ENCODE data around the gene GPRC5A.

DNA sequence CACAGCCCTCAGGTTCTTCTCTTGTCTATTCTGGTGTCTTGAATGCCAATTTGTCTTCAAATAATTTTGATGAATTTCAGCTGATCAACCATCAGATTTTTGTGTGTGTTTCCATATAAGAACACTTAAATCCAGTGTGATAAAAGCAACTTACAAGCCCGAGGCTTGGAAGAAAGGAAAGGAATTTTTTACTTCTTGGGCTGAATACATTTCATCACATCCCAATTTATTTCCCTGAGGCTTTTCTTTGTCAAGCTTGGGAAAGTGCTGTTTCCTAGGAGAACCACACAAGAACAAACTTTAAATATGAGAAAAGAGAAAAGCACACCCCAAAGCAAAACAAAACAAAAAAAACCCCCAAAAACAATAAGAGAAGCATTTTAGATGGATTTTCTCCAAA lies 34.0 kb downstream of the GPRC5A start:
- no peak for TF ChIP-seq FOS (IDR thresholded peaks at IDR 0.05; ENCODE audit: low read depth, low read length)
- TF ChIP-seq, protein P1, sequence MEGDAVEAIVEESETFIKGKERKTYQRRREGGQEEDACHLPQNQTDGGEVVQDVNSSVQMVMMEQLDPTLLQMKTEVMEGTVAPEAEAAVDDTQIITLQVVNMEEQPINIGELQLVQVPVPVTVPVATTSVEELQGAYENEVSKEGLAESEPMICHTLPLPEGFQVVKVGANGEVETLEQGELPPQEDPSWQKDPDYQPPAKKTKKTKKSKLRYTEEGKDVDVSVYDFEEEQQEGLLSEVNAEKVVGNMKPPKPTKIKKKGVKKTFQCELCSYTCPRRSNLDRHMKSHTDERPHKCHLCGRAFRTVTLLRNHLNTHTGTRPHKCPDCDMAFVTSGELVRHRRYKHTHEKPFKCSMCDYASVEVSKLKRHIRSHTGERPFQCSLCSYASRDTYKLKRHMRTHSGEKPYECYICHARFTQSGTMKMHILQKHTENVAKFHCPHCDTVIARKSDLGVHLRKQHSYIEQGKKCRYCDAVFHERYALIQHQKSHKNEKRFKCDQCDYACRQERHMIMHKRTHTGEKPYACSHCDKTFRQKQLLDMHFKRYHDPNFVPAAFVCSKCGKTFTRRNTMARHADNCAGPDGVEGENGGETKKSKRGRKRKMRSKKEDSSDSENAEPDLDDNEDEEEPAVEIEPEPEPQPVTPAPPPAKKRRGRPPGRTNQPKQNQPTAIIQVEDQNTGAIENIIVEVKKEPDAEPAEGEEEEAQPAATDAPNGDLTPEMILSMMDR (conservative IDR thresholded peaks at IDR 0.05; ENCODE audit: low read depth, low read length), result no peak
- TF ChIP-seq CEBPB (IDR thresholded peaks at IDR 0.05; ENCODE audit: low read depth, low read length), result no peak
- no peak for TF ChIP-seq RFX5 (IDR thresholded peaks at IDR 0.05; ENCODE audit: low read depth, low read length)
- no peak for TF ChIP-seq POLR2A (IDR thresholded peaks at IDR 0.05; ENCODE audit: low read depth, low read length)
- no peak for TF ChIP-seq SMC3 (IDR thresholded peaks at IDR 0.05; ENCODE audit: low read depth, low read length)
- no peak for TF ChIP-seq RCOR1 (IDR thresholded peaks at IDR 0.05; ENCODE audit: insufficient replicate concordance, low read length)
